SK-N-MC (cell line): ENCODE measurements around the gene HES4.

Experiments
- EZH2 ChIP-seq: fragments of 200-600 bp; sonication (generic); IDR thresholded peaks from one replicate; pipeline ENCODE4 v1.6.1; 2017; ENCODE audit warnings: antibody characterized with exemption
- FOXP2 ChIP-seq: optimal IDR thresholded peaks from 2 replicates; pipeline ENCODE3; 2011; ENCODE audit warnings: mild to moderate bottlenecking, moderate library complexity; ENCODE audit not compliant: insufficient read depth; ENCODE audit errors: extremely low read length, control extremely low read depth
- POLR2AphosphoS5 ChIP-seq: IDR thresholded peaks from 2 replicates; pipeline ENCODE4 v1.6.1; 2012; ENCODE audit warnings: mild to moderate bottlenecking, low read depth, low read length, borderline replicate concordance

- TF ChIP-seq EZH2, result no peak
- no peak for TF ChIP-seq POLR2AphosphoS5
- no peak for TF ChIP-seq FOXP2
These were observed 44.7 kb upstream of the HES4 start for GRCh38 chr1:1044455-1045078.
